Prostate gland (tissue), 2 donors: ENCODE measurements around the gene STAT1. TPM values are rescaled to one million over a fixed set of nuclear protein-coding genes. Genes with fewer than 3 reads are reported as not detected.

Experiments used
- DNase-seq: peaks from one replicate; pipeline ENCODE4 v3.0.0-alpha.2; 2019; ENCODE audit warnings: low spot score
- H3K27ac ChIP-seq, 2 donors: fragments of 200-600 bp; sonication (generic); 2 replicates each; pipeline ENCODE4 v1.5.1; 2017 to 2019
- H3K27me3 ChIP-seq: fragments of 200-600 bp; sonication (generic); replicated peaks from 2 replicates; pipeline ENCODE4 v1.5.1; 2019; ENCODE audit not compliant: insufficient read depth
- H3K36me3 ChIP-seq, 2 donors: fragments of 200-600 bp; sonication (generic); 1 replicate in 1 of 2; 2 replicates in 1 of 2; pipeline versions ENCODE4 v1.5.1 to v1.8.1; 2017 to 2019
- H3K4me1 ChIP-seq: fragments of 200-600 bp; sonication (generic); replicated peaks from 2 replicates; pipeline ENCODE4 v1.5.1; 2019
- H3K4me3 ChIP-seq, 2 donors: fragments of 200-600 bp; sonication (generic); 2 replicates each; pipeline ENCODE4 v1.5.1; 2017 to 2019
- H3K9me3 ChIP-seq: fragments of 200-600 bp; sonication (generic); 2 replicates; pipeline ENCODE4 v1.5.1; 2017
- POLR2A ChIP-seq: fragments of 450-650 bp; IDR thresholded peaks from one replicate; pipeline ENCODE4 v1.6.1; 2016; ENCODE audit warnings: antibody characterized with exemption, mild to moderate bottlenecking
- POLR2AphosphoS5 ChIP-seq: sonication (generic); formaldehyde crosslinking; IDR thresholded peaks from one replicate; pipeline ENCODE4 v1.6.1; 2017; ENCODE audit warnings: antibody characterized with exemption
- WGBS: methylation state at CpG from one replicate; pipeline ENCODE4 v1.1.5; 2018; 5-methylcytosine and 5-hydroxymethylcytosine counted together
- intact Hi-C: fragments of 100-400 bp; cut with DNase I; formaldehyde crosslinking; loops from one replicate; pipeline ENCODE4 v1.14.2; 2022
- total RNA-seq, 2 donors: library from RNA; depleted of rRNA; stranded (reverse); fragments of >200 nt; gene quantifications; one replicate each; pipeline ENCODE4 v1.1.0, GENCODE V29; 2016
- TF ChIP-seq, protein P1 (sequence below), 4 experiments: fragments of 200-600 bp in 2 of 4; fragments of 450-650 bp in 2 of 4; sonication (generic) in 2 of 4; IDR thresholded peaks; 1 replicate in 3 of 4; 2 replicates in 1 of 4; pipeline ENCODE4 v1.5.1; 2016 to 2019; ENCODE audit warnings: antibody characterized with exemption in 4 of 4, mild to moderate bottlenecking in 2 of 4, moderate library complexity in 2 of 4

The STAT1 gene
- total RNA-seq, 2 donors from 2014 or later: 53.3 to 64.1 TPM

DNA sequence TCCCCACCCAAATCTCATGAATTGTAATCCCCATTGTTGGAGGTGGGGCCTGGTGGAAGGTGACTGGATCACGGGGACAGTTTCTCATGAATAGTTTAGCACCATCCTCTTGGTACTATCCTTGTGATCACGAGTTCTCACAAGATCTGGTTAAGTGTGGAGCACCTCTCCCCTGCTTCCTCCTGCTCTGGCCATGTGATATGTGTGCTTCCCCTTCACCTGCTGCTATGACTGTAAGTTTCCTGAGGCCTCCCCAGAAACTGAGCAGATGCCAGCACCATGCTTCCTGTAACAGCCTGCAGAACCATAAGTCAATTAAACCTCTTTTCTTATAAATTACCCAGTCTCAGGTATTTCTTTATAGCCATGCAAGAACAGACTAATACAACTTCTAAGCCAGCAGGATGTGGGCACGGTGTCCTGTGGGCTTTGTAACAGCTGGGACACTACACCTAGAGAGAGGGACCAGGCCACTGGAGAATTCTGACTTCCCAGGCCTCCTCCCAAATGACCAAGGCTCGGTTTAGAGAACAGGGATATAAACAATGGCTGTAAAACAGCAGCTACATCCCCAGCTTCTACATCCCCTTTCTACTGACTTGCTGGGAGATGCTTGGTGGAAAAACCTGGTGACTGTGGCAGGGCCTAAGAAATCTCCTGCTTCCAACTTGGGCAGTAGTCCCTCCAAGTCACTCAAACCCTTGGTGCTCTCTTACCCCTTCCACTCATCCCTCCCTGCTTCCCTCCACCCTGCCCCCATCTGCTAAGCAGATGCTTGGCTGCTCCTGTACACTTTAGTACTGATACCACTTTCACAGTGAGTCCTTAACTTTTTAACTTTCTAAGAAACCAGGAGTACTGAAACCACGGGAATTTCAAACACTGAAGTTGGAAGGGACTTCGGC, 10.3 kb downstream of the STAT1 start:
- H3K9me3 ChIP-seq: no peaks in the 10 kb centered on the region
- H3K27ac ChIP-seq: no peak overlapping the region
- H3K4me3 ChIP-seq: no peak overlapping the region
- H3K4me1 ChIP-seq: no peaks in the 10 kb centered on the region
- H3K36me3 ChIP-seq: no peaks in the 10 kb centered on the region
- intact Hi-C loops: no loop called here
- no peak for DNase-seq
- 97% methylated on average over 6 of the region's 6 CpGs for WGBS
- H3K27me3 ChIP-seq: no peaks in the 10 kb centered on the region
- TF ChIP-seq, protein P1, sequence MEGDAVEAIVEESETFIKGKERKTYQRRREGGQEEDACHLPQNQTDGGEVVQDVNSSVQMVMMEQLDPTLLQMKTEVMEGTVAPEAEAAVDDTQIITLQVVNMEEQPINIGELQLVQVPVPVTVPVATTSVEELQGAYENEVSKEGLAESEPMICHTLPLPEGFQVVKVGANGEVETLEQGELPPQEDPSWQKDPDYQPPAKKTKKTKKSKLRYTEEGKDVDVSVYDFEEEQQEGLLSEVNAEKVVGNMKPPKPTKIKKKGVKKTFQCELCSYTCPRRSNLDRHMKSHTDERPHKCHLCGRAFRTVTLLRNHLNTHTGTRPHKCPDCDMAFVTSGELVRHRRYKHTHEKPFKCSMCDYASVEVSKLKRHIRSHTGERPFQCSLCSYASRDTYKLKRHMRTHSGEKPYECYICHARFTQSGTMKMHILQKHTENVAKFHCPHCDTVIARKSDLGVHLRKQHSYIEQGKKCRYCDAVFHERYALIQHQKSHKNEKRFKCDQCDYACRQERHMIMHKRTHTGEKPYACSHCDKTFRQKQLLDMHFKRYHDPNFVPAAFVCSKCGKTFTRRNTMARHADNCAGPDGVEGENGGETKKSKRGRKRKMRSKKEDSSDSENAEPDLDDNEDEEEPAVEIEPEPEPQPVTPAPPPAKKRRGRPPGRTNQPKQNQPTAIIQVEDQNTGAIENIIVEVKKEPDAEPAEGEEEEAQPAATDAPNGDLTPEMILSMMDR (IDR thresholded peaks at IDR 0.05): no peak
- TF ChIP-seq POLR2A (no peak), POLR2AphosphoS5 (no peak)

DNA sequence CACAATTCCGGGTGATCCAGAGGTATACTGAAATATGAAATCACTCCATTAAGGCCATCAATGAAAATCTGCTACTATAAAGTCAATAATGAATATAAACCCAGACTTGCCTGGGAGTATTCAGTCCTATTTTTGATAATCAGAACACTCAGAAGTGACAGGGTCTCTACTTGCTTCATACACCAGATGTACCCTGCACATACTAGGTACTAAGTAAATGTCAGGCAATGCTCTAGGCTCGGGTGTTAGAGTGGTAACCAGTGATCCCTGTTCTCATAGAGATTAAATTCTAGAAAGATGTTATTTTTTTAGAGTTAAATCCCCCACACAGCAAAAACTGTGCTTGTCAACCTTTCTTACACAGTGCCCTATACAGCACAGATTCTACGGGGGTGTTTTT, 12.3 kb downstream of the STAT1 start:
- intact Hi-C loops: no loop called here
- no peaks in the 10 kb centered on the region for H3K27me3 ChIP-seq
- no peaks in the 10 kb centered on the region for H3K9me3 ChIP-seq
- 90% methylated on average over 3 of the region's 3 CpGs for WGBS
- H3K27ac ChIP-seq: peak overlapping the region in 1 of 2 donors; percentile 56
- no peaks in the 10 kb centered on the region for H3K4me1 ChIP-seq
- no peak overlapping the region for H3K4me3 ChIP-seq
- TF ChIP-seq POLR2AphosphoS5 (no peak), POLR2A (no peak)
- TF ChIP-seq, protein P1 (IDR thresholded peaks at IDR 0.05): no peak
- DNase-seq: no peak
- H3K36me3 ChIP-seq: no peaks in the 10 kb centered on the region

DNA sequence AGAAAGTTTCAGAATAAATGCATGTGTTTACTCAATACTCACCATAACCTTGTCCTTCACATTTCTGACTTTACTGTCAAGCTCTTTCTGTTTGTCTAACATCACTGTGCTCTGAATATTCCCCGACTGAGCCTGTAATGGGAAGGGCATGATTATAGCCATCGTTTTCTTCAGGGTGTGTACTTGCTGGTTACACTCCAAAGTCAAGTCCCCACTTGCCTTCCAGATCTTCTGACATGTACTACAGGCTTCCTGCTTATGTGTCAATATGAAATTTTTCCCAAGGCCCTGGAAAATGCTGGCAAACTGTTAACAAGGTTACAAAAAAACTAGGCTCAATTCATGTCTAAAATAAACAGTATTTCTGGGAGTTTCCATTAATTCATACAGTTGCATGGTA, 12.9 kb downstream of the STAT1 start:
- intact Hi-C loops: no loop called here
- no peaks in the 10 kb centered on the region for H3K36me3 ChIP-seq
- no peaks in the 10 kb centered on the region for H3K4me1 ChIP-seq
- peak; percentile 26 for DNase-seq
- TF ChIP-seq, protein P1 (IDR thresholded peaks at IDR 0.05): no peak
- TF ChIP-seq POLR2A: no peak
- no peak for TF ChIP-seq POLR2AphosphoS5
- H3K4me3 ChIP-seq: no peak overlapping the region
- WGBS: 26% methylated on average over 2 of the region's 2 CpGs
- no peaks in the 10 kb centered on the region for H3K9me3 ChIP-seq
- peak overlapping the region in 1 of 2 donors; percentile 56 for H3K27ac ChIP-seq
- H3K27me3 ChIP-seq: no peaks in the 10 kb centered on the region

DNA sequence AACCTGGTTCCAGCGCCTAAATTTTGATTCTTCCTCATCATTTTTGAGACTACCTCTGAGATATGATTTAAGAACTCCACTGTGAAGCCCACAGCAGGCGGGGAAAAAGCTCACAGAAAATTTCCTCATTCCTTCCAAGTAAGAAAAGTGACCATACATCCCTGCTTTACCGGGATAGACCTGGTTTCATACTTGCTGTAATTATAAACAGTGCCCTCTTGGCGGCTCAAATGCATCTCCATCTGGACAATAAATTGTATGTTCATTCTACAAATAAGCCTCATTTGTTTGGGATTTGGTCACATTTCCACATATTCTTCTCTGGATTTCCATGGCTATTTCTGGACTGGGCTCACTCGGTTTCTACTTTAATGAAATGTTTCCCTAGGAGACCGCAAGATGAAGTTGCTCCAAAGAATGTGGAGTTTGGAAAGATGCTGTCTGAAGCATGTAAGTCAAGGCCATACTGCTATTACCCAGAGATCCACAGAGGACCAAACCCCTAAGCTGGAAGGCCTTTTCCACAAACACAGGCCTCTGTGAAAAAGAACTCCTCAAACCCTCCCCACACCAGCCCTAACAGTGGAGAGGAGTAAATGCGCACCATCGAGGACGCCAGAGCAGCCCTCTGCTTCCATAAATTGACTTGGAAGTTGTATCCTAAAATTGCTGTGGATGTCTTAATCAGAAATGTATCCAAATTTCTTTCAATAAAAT, 13.9 kb downstream of the STAT1 start:
- intact Hi-C loops: no loop called here
- H3K4me1 ChIP-seq: no peaks in the 10 kb centered on the region
- H3K9me3 ChIP-seq: no peaks in the 10 kb centered on the region
- no peaks in the 10 kb centered on the region for H3K27me3 ChIP-seq
- no peak for DNase-seq
- H3K36me3 ChIP-seq: no peaks in the 10 kb centered on the region
- TF ChIP-seq POLR2AphosphoS5: no peak
- no peak for TF ChIP-seq POLR2A
- TF ChIP-seq, protein P1 (IDR thresholded peaks at IDR 0.05): no peak
- no peak overlapping the region for H3K4me3 ChIP-seq
- 90% methylated on average over 9 of the region's 9 CpGs for WGBS
- peak overlapping the region in 1 of 2 donors; percentile 56 for H3K27ac ChIP-seq
